ENCODE measurements around the gene ANKRD29.
A peak's percentile ranks its signal among the peaks of the same experiment; 100 is the strongest.

Gene ANKRD29

DNA sequence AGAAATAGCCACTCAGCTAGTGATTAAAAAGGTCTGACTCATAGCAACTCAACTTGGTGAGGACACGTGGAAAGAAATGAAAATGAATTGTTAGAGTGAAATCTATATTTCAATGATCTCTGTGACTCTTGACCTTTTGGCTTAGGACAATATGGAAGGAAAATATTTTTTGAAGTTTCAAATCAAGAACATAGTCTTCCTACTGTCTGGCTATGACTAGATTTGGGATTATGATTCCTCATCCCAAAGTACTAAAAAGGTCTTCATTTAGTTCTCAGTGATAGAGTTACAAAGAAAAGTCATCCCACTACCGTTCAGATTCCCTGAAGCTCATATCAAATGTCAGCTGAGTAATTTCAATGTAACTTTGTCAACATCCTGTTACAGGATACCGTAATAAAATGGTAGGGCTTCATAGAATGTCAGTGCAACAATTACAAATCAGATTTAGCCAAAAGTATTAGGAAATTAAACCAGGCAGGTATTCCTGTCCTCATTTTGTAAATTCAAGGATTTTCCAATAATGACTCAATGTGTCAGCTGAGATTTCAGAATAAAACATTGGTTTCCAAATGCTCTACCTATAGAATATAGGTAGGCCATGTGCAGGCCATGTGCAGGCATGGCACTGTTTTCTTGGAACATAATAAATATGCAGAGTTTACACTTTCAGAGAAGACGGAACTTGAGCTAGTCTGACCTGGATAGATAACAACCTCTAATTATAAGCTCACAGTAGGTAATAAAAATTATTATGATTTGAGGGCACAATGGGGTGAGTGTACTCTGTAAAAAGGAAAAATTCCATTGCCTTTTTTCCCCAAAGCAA is 36.0 kb downstream of the ANKRD29 start (continued):
- TF ChIP-seq, protein P1, sequence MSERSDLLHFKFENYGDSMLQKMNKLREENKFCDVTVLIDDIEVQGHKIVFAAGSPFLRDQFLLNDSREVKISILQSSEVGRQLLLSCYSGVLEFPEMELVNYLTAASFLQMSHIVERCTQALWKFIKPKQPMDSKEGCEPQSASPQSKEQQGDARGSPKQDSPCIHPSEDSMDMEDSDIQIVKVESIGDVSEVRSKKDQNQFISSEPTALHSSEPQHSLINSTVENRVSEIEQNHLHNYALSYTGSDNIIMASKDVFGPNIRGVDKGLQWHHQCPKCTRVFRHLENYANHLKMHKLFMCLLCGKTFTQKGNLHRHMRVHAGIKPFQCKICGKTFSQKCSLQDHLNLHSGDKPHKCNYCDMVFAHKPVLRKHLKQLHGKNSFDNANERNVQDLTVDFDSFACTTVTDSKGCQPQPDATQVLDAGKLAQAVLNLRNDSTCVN (tag by site-specific recombination; optimal IDR thresholded peaks at IDR 0.05): no peak
- peak; percentile 89 for TF ChIP-seq SP7 (tag by site-specific recombination; IDR thresholded peaks at IDR 0.05)
- no peak for TF ChIP-seq ZNF560 (tag by site-specific recombination; IDR thresholded peaks at IDR 0.05; ENCODE audit: borderline replicate concordance)
- no peak for TF ChIP-seq ZNF426 (tag by site-specific recombination; IDR thresholded peaks at IDR 0.05)
- peak; percentile 64 for TF ChIP-seq PRDM1 (tag by site-specific recombination; IDR thresholded peaks at IDR 0.05)
- TF ChIP-seq, protein P2, sequence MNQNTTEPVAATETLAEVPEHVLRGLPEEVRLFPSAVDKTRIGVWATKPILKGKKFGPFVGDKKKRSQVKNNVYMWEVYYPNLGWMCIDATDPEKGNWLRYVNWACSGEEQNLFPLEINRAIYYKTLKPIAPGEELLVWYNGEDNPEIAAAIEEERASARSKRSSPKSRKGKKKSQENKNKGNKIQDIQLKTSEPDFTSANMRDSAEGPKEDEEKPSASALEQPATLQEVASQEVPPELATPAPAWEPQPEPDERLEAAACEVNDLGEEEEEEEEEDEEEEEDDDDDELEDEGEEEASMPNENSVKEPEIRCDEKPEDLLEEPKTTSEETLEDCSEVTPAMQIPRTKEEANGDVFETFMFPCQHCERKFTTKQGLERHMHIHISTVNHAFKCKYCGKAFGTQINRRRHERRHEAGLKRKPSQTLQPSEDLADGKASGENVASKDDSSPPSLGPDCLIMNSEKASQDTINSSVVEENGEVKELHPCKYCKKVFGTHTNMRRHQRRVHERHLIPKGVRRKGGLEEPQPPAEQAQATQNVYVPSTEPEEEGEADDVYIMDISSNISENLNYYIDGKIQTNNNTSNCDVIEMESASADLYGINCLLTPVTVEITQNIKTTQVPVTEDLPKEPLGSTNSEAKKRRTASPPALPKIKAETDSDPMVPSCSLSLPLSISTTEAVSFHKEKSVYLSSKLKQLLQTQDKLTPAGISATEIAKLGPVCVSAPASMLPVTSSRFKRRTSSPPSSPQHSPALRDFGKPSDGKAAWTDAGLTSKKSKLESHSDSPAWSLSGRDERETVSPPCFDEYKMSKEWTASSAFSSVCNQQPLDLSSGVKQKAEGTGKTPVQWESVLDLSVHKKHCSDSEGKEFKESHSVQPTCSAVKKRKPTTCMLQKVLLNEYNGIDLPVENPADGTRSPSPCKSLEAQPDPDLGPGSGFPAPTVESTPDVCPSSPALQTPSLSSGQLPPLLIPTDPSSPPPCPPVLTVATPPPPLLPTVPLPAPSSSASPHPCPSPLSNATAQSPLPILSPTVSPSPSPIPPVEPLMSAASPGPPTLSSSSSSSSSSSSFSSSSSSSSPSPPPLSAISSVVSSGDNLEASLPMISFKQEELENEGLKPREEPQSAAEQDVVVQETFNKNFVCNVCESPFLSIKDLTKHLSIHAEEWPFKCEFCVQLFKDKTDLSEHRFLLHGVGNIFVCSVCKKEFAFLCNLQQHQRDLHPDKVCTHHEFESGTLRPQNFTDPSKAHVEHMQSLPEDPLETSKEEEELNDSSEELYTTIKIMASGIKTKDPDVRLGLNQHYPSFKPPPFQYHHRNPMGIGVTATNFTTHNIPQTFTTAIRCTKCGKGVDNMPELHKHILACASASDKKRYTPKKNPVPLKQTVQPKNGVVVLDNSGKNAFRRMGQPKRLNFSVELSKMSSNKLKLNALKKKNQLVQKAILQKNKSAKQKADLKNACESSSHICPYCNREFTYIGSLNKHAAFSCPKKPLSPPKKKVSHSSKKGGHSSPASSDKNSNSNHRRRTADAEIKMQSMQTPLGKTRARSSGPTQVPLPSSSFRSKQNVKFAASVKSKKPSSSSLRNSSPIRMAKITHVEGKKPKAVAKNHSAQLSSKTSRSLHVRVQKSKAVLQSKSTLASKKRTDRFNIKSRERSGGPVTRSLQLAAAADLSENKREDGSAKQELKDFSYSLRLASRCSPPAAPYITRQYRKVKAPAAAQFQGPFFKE (tag by site-specific recombination; IDR thresholded peaks at IDR 0.05; ENCODE audit: borderline replicate concordance): no peak
- peak; percentile 40; the same call in 1 of the 2 replicates for TF ChIP-seq ZBTB17 (tag by site-specific recombination; IDR thresholded peaks at IDR 0.05)
- TF ChIP-seq, protein P3, sequence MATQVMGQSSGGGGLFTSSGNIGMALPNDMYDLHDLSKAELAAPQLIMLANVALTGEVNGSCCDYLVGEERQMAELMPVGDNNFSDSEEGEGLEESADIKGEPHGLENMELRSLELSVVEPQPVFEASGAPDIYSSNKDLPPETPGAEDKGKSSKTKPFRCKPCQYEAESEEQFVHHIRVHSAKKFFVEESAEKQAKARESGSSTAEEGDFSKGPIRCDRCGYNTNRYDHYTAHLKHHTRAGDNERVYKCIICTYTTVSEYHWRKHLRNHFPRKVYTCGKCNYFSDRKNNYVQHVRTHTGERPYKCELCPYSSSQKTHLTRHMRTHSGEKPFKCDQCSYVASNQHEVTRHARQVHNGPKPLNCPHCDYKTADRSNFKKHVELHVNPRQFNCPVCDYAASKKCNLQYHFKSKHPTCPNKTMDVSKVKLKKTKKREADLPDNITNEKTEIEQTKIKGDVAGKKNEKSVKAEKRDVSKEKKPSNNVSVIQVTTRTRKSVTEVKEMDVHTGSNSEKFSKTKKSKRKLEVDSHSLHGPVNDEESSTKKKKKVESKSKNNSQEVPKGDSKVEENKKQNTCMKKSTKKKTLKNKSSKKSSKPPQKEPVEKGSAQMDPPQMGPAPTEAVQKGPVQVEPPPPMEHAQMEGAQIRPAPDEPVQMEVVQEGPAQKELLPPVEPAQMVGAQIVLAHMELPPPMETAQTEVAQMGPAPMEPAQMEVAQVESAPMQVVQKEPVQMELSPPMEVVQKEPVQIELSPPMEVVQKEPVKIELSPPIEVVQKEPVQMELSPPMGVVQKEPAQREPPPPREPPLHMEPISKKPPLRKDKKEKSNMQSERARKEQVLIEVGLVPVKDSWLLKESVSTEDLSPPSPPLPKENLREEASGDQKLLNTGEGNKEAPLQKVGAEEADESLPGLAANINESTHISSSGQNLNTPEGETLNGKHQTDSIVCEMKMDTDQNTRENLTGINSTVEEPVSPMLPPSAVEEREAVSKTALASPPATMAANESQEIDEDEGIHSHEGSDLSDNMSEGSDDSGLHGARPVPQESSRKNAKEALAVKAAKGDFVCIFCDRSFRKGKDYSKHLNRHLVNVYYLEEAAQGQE (tag by site-specific recombination; IDR thresholded peaks at IDR 0.05): no peak
- no peak for TF ChIP-seq ZNF354C (tag by site-specific recombination; IDR thresholded peaks at IDR 0.05; ENCODE audit: borderline replicate concordance, low read depth)
- no peak for TF ChIP-seq ZNF610 (tag by site-specific recombination; IDR thresholded peaks at IDR 0.05; ENCODE audit: borderline replicate concordance)
- no peak for TF ChIP-seq HOXA7 (CRISPR knock-in tag; IDR thresholded peaks at IDR 0.05; ENCODE audit: borderline replicate concordance)
- no peak for TF ChIP-seq ZNF174 (tag by site-specific recombination; IDR thresholded peaks at IDR 0.05)
- TF ChIP-seq ZNF324 (tag by site-specific recombination; IDR thresholded peaks at IDR 0.05): no peak
- TF ChIP-seq ZNF133 (tag by site-specific recombination; IDR thresholded peaks at IDR 0.05): no peak
- TF ChIP-seq, protein P4, sequence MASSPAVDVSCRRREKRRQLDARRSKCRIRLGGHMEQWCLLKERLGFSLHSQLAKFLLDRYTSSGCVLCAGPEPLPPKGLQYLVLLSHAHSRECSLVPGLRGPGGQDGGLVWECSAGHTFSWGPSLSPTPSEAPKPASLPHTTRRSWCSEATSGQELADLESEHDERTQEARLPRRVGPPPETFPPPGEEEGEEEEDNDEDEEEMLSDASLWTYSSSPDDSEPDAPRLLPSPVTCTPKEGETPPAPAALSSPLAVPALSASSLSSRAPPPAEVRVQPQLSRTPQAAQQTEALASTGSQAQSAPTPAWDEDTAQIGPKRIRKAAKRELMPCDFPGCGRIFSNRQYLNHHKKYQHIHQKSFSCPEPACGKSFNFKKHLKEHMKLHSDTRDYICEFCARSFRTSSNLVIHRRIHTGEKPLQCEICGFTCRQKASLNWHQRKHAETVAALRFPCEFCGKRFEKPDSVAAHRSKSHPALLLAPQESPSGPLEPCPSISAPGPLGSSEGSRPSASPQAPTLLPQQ (tag by site-specific recombination; IDR thresholded peaks at IDR 0.05): peak; percentile 58; the same call in 1 of the 2 replicates
- TF ChIP-seq ZNF843 (tag by site-specific recombination; IDR thresholded peaks at IDR 0.05): peak; percentile 38; the same call in 1 of the 2 replicates
- TF ChIP-seq SCRT1 (tag by site-specific recombination; IDR thresholded peaks at IDR 0.05; ENCODE audit: borderline replicate concordance): peak; percentile 63; the same call in 1 of the 2 replicates
- TF ChIP-seq ZNF341 (tag by site-specific recombination; IDR thresholded peaks at IDR 0.05; ENCODE audit: low read depth): no peak
- TF ChIP-seq BCL11B (tag by site-specific recombination; IDR thresholded peaks at IDR 0.05; ENCODE audit: low read depth): no peak
- TF ChIP-seq, protein P5, sequence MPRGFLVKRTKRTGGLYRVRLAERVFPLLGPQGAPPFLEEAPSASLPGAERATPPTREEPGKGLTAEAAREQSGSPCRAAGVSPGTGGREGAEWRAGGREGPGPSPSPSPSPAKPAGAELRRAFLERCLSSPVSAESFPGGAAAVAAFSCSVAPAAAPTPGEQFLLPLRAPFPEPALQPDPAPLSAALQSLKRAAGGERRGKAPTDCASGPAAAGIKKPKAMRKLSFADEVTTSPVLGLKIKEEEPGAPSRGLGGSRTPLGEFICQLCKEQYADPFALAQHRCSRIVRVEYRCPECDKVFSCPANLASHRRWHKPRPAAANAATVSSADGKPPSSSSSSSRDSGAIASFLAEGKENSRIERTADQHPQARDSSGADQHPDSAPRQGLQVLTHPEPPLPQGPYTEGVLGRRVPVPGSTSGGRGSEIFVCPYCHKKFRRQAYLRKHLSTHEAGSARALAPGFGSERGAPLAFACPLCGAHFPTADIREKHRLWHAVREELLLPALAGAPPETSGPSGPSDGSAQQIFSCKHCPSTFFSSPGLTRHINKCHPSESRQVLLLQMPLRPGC (tag by site-specific recombination; IDR thresholded peaks at IDR 0.05): peak; percentile 74; the same call in 1 of the 2 replicates
- TF ChIP-seq, protein P6, sequence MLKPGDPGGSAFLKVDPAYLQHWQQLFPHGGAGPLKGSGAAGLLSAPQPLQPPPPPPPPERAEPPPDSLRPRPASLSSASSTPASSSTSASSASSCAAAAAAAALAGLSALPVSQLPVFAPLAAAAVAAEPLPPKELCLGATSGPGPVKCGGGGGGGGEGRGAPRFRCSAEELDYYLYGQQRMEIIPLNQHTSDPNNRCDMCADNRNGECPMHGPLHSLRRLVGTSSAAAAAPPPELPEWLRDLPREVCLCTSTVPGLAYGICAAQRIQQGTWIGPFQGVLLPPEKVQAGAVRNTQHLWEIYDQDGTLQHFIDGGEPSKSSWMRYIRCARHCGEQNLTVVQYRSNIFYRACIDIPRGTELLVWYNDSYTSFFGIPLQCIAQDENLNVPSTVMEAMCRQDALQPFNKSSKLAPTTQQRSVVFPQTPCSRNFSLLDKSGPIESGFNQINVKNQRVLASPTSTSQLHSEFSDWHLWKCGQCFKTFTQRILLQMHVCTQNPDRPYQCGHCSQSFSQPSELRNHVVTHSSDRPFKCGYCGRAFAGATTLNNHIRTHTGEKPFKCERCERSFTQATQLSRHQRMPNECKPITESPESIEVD (tag by site-specific recombination; IDR thresholded peaks at IDR 0.05): peak; percentile 65
- no peak for TF ChIP-seq ZFP3 (tag by site-specific recombination; IDR thresholded peaks at IDR 0.05; ENCODE audit: low read depth)

Data from HEK293 (cell line).